Measurements from ENCODE around the gene SPART.

The SPART gene

DNA sequence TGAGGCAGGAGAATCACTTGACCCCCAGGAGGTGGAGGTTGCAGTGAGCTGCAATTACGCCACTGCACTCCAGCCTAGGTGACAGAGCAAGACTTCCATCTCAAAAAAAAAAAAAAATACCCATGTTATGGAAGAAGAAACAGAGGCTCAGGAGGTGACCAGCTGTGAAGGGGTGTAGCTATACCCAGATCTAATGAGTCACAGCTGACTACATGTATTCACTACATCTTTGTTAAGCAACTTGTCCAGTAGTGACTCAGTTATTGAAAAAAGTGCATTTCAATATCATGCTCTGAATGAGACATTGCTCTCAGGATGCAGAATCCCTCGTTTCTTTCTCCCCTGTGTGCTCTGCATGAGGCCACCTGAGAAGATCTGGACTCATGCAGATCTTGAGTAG lies 16.1 kb upstream of the SPART start:
- H3K79me1 ChIP-seq (ENCODE audit: low read length), result no peaks in the 10 kb centered on the region
- H3K4me2 ChIP-seq (ENCODE audit: low read length), result no peak overlapping the region
- no CpG with 5 or more reads among the region's 2 CpGs for WGBS (ENCODE audit: extremely low coverage, insufficient coverage, insufficient read length)
- H3K9ac ChIP-seq (ENCODE audit: low read length), result no peak overlapping the region
- no peak overlapping the region for H3K23ac ChIP-seq (ENCODE audit: low read length)
- no peak overlapping the region for H2AK5ac ChIP-seq (ENCODE audit: low read length)
- no peak overlapping the region for H3K27ac ChIP-seq (ENCODE audit: low read depth, low read length)
- H3K18ac ChIP-seq (ENCODE audit: low read length), result no peak overlapping the region
- no peak overlapping the region for H3K4ac ChIP-seq (ENCODE audit: low read depth, low read length)
- no peaks in the 10 kb centered on the region for H3K79me2 ChIP-seq (ENCODE audit: control insufficient read depth, insufficient read depth, low read length, poor library complexity)
- H3K4me1 ChIP-seq (ENCODE audit: control insufficient read depth in 1 of 2, insufficient read depth in 2 of 2, low read length in 2 of 2), result peaks cover 0 to under 1% of the 10 kb centered on the region in 2 experiments
- H3K14ac ChIP-seq (ENCODE audit: low read length), result no peak overlapping the region
- peak in 1 of 2 donors; percentile 8 for DNase-seq
- no peak overlapping the region for H4K8ac ChIP-seq (ENCODE audit: low read depth, low read length)
- H2BK12ac ChIP-seq (ENCODE audit: low read length), result no peak overlapping the region
- no peak overlapping the region for H3K4me3 ChIP-seq (ENCODE audit: low read depth, low read length)
- H3K9me3 ChIP-seq (ENCODE audit: insufficient read depth, low read depth, low read length), result no peaks in the 10 kb centered on the region
- no peak overlapping the region for H4K12ac ChIP-seq (ENCODE audit: low read depth, low read length)
- no peak overlapping the region for H2AFZ ChIP-seq (ENCODE audit: insufficient read depth, low read length, poor library complexity)
- no peak overlapping the region for H2BK5ac ChIP-seq (ENCODE audit: low read depth, low read length, poor library complexity)
- H2BK120ac ChIP-seq (ENCODE audit: insufficient read depth, low read length, poor library complexity), result no peak overlapping the region
- no peak overlapping the region for H4K91ac ChIP-seq (ENCODE audit: low read depth, low read length)
- H3K36me3 ChIP-seq (ENCODE audit: control insufficient read depth in 1 of 2, insufficient read depth in 2 of 2, low read length in 2 of 2), result peaks cover 3 to 4% of the 10 kb centered on the region in 2 experiments
- no peaks in the 10 kb centered on the region for H3K27me3 ChIP-seq (ENCODE audit: insufficient read depth, low read length)

DNA sequence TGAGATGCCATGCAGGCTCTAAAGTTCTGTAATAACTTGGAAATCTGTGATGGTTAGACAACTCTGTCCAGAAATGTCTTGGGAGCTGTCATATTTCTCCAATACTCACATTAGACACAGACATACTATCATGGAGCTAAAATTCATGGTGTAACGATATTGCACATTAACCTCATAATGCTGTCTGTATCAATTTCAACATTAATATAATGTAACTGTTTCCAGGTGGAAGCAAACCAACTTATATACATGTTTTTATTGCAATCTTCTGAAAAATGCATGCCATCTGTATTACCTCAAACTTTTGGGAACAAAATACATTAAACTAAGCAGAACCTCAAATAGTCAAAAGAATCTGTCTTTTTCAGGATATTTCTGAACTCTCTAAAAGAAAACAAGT lies 14.7 kb upstream of the SPART start:
- no CpG with 5 or more reads among the region's 1 CpG for WGBS (ENCODE audit: extremely low coverage, insufficient coverage, insufficient read length)
- H4K91ac ChIP-seq (ENCODE audit: low read depth, low read length), result no peak overlapping the region
- no peak overlapping the region for H4K8ac ChIP-seq (ENCODE audit: low read depth, low read length)
- H2BK5ac ChIP-seq (ENCODE audit: low read depth, low read length, poor library complexity), result no peak overlapping the region
- no peak overlapping the region for H3K23ac ChIP-seq (ENCODE audit: low read length)
- H4K12ac ChIP-seq (ENCODE audit: low read depth, low read length), result no peak overlapping the region
- H2BK12ac ChIP-seq (ENCODE audit: low read length), result no peak overlapping the region
- H3K27me3 ChIP-seq (ENCODE audit: insufficient read depth, low read length), result no peaks in the 10 kb centered on the region
- H3K27ac ChIP-seq (ENCODE audit: low read depth, low read length), result no peak overlapping the region
- no peaks in the 10 kb centered on the region for H3K79me2 ChIP-seq (ENCODE audit: control insufficient read depth, insufficient read depth, low read length, poor library complexity)
- no peak overlapping the region for H3K4me2 ChIP-seq (ENCODE audit: low read length)
- no peak overlapping the region for H2AFZ ChIP-seq (ENCODE audit: insufficient read depth, low read length, poor library complexity)
- H3K36me3 ChIP-seq (ENCODE audit: control insufficient read depth in 1 of 2, insufficient read depth in 2 of 2, low read length in 2 of 2), result no peaks in the 10 kb centered on the region
- H3K4me3 ChIP-seq (ENCODE audit: low read depth, low read length), result no peak overlapping the region
- H3K9me3 ChIP-seq (ENCODE audit: insufficient read depth, low read depth, low read length), result no peaks in the 10 kb centered on the region
- no peak overlapping the region for H3K9ac ChIP-seq (ENCODE audit: low read length)
- DNase-seq, result no peak
- no peak overlapping the region for H3K4ac ChIP-seq (ENCODE audit: low read depth, low read length)
- no peak overlapping the region for H3K18ac ChIP-seq (ENCODE audit: low read length)
- peaks cover 4 to 5% of the 10 kb centered on the region in 2 experiments for H3K4me1 ChIP-seq (ENCODE audit: control insufficient read depth in 1 of 2, insufficient read depth in 2 of 2, low read length in 2 of 2)
- no peak overlapping the region for H2AK5ac ChIP-seq (ENCODE audit: low read length)
- H2BK120ac ChIP-seq (ENCODE audit: insufficient read depth, low read length, poor library complexity), result no peak overlapping the region
- H3K14ac ChIP-seq (ENCODE audit: low read length), result no peak overlapping the region
- no peaks in the 10 kb centered on the region for H3K79me1 ChIP-seq (ENCODE audit: low read length)

DNA sequence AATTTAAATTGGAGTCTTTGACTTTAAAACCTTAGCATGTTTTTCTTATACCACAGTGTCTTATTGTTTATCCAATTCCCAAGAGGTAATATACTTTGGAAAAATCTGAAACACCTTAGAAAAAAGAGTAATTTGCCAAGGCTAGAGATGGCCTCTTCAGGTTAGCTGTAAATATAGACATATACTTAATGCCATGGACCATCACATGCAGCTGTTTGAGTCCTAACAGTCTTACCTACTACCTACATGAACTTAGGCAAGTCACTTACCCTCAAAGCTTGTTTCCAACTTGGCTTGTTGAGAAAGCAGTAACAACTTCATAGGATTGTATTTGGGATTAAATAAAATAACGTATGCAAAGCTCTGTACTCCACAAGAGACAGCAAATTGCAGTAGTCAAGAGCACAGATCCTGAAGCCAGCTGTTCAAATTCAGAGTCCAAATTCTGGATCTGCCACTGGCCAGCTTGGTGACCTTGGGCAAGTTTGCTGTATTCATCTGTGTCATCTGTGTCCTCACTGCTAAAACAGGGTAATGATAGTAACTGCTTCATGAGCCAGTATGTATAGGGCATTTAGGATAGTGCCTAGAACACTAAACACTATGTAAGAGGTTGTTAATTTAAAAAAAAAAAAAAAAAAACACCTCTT lies 13.2 kb upstream of the SPART start:
- no peak for DNase-seq
- no peak overlapping the region for H3K14ac ChIP-seq (ENCODE audit: low read length)
- H3K9ac ChIP-seq (ENCODE audit: low read length), result no peak overlapping the region
- H3K4ac ChIP-seq (ENCODE audit: low read depth, low read length), result no peak overlapping the region
- H2AFZ ChIP-seq (ENCODE audit: insufficient read depth, low read length, poor library complexity), result no peak overlapping the region
- no peak overlapping the region for H2BK5ac ChIP-seq (ENCODE audit: low read depth, low read length, poor library complexity)
- H3K27me3 ChIP-seq (ENCODE audit: insufficient read depth, low read length), result no peaks in the 10 kb centered on the region
- H3K36me3 ChIP-seq (ENCODE audit: control insufficient read depth in 1 of 2, insufficient read depth in 2 of 2, low read length in 2 of 2), result no peaks in the 10 kb centered on the region
- H4K8ac ChIP-seq (ENCODE audit: low read depth, low read length), result no peak overlapping the region
- peaks cover 4 to 5% of the 10 kb centered on the region in 2 experiments for H3K4me1 ChIP-seq (ENCODE audit: control insufficient read depth in 1 of 2, insufficient read depth in 2 of 2, low read length in 2 of 2)
- H3K9me3 ChIP-seq (ENCODE audit: insufficient read depth, low read depth, low read length), result no peaks in the 10 kb centered on the region
- no peaks in the 10 kb centered on the region for H3K79me2 ChIP-seq (ENCODE audit: control insufficient read depth, insufficient read depth, low read length, poor library complexity)
- no peak overlapping the region for H2BK120ac ChIP-seq (ENCODE audit: insufficient read depth, low read length, poor library complexity)
- H3K18ac ChIP-seq (ENCODE audit: low read length), result no peak overlapping the region
- no peak overlapping the region for H3K4me3 ChIP-seq (ENCODE audit: low read depth, low read length)
- H2BK12ac ChIP-seq (ENCODE audit: low read length), result no peak overlapping the region
- no peak overlapping the region for H3K27ac ChIP-seq (ENCODE audit: low read depth, low read length)
- H4K12ac ChIP-seq (ENCODE audit: low read depth, low read length), result no peak overlapping the region
- no peak overlapping the region for H3K23ac ChIP-seq (ENCODE audit: low read length)
- no peaks in the 10 kb centered on the region for H3K79me1 ChIP-seq (ENCODE audit: low read length)
- no peak overlapping the region for H2AK5ac ChIP-seq (ENCODE audit: low read length)
- no peak overlapping the region for H4K91ac ChIP-seq (ENCODE audit: low read depth, low read length)
- no CpG with 5 or more reads among the region's 1 CpG for WGBS (ENCODE audit: extremely low coverage, insufficient coverage, insufficient read length)
- no peak overlapping the region for H3K4me2 ChIP-seq (ENCODE audit: low read length)

DNA sequence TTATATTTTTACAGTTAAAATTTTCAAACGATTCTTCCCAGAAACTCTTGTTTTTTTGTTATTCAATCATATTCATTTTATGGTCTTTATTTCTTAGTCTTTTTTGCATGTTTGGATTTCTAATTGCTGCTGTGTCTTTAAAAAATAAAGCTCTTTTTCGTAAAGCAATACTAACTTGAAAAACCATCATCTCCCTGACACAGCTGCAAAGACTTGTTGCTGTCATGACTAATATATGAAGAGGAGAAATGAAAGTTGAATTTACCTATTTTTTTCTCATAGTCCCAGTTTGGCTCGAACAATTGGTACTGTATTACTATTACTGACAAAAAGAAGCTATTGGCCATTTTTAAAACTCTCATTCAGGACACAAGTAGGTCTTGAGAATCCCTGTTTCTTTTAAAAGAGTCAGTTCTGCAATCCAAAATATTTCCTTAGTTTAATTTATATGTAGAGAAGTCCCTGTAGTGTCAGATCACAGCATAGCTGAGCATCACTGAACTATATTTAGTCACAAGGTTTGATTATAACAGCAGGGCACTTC lies 12.1 kb upstream of the SPART start:
- DNase-seq, result no peak
- Histone ChIP-seq H3K9me3 (ENCODE audit: insufficient read depth, low read depth, low read length) (no peaks in the 10 kb centered on the region), H2BK120ac (ENCODE audit: insufficient read depth, low read length, poor library complexity) (no peak overlapping the region), H2BK5ac (ENCODE audit: low read depth, low read length, poor library complexity) (no peak overlapping the region), H3K27me3 (ENCODE audit: insufficient read depth, low read length) (no peaks in the 10 kb centered on the region), H3K14ac (ENCODE audit: low read length) (no peak overlapping the region), H3K4ac (ENCODE audit: low read depth, low read length) (no peak overlapping the region), H4K91ac (ENCODE audit: low read depth, low read length) (no peak overlapping the region), H3K4me2 (ENCODE audit: low read length) (no peak overlapping the region), H3K4me1 (ENCODE audit: control insufficient read depth in 1 of 2, insufficient read depth in 2 of 2, low read length in 2 of 2) (peaks cover 8 to 10% of the 10 kb centered on the region in 2 experiments), H4K8ac (ENCODE audit: low read depth, low read length) (no peak overlapping the region), H3K79me1 (ENCODE audit: low read length) (peaks cover 2% of the 10 kb centered on the region), H3K23ac (ENCODE audit: low read length) (no peak overlapping the region), H2AK5ac (ENCODE audit: low read length) (no peak overlapping the region), H4K12ac (ENCODE audit: low read depth, low read length) (no peak overlapping the region), H3K9ac (ENCODE audit: low read length) (no peak overlapping the region), H3K4me3 (ENCODE audit: low read depth, low read length) (no peak overlapping the region), H3K18ac (ENCODE audit: low read length) (no peak overlapping the region), H3K27ac (ENCODE audit: low read depth, low read length) (no peak overlapping the region), H3K36me3 (ENCODE audit: control insufficient read depth in 1 of 2, insufficient read depth in 2 of 2, low read length in 2 of 2) (no peaks in the 10 kb centered on the region), H3K79me2 (ENCODE audit: control insufficient read depth, insufficient read depth, low read length, poor library complexity) (no peaks in the 10 kb centered on the region), H2AFZ (ENCODE audit: insufficient read depth, low read length, poor library complexity) (no peak overlapping the region), H2BK12ac (ENCODE audit: low read length) (no peak overlapping the region)
- no CpG with 5 or more reads among the region's 3 CpGs for WGBS (ENCODE audit: extremely low coverage, insufficient coverage, insufficient read length)
